Panc1 (cell line): ENCODE results near the gene ZBTB7B. TPM values are rescaled to one million over a fixed set of nuclear protein-coding genes. Genes with fewer than 3 reads are reported as not detected.

ENCODE experiments used
- ATAC-seq: fragments of 200-7000 bp; cut with Tn5 transposase; 2 replicates; pipeline ENCODE4 v1.9.1; 2020; ENCODE audit warnings: mild to moderate bottlenecking, moderate library complexity
- BruUV-seq: library from RNA; stranded (reverse); fragments of 400-500 nt; replicated peaks from 2 replicates; lab custom pipeline; 2021; lab: Mats Ljungman, UMichigan
- CTCF ChIA-PET: fragments of 300-600 bp; sonication (Branson Sonifier 250); formaldehyde crosslinking; loops from one replicate; lab custom pipeline; 2022; ENCODE audit warnings: antibody characterized with exemption; lab: Charles Lee
- POLR2A ChIA-PET: fragments of 300-600 bp; sonication (Branson Sonifier 250); formaldehyde crosslinking; loops from one replicate; lab custom pipeline; 2022; ENCODE audit warnings: antibody characterized with exemption; lab: Charles Lee
- DNase-seq: peaks from one replicate; pipeline ENCODE4 v3.0.0-alpha.2; 2010; ENCODE audit warnings: low read depth, low spot score
- H3K27ac ChIP-seq: 2 replicates; pipeline ENCODE4 v1.5.1; 2011; ENCODE audit warnings: mild to moderate bottlenecking, low read length, inconsistent platforms
- H3K27me3 ChIP-seq: fragments of 200-500 bp; sonication (Bioruptor generic); 2 replicates; pipeline ENCODE4 v1.6.0; 2014; ENCODE audit warnings: low read length, inconsistent platforms; ENCODE audit not compliant: control insufficient read depth, insufficient read depth
- H3K36me3 ChIP-seq: fragments of 200-500 bp; sonication (Bioruptor generic); 2 replicates; pipeline ENCODE4 v1.5.1; 2014; ENCODE audit warnings: inconsistent platforms, mild to moderate bottlenecking, low read length, moderate library complexity; ENCODE audit not compliant: control insufficient read depth, insufficient read depth
- H3K4me1 ChIP-seq: 2 replicates; pipeline ENCODE4 v1.5.1; 2011; ENCODE audit warnings: inconsistent platforms, mild to moderate bottlenecking, low read length, moderate library complexity; ENCODE audit not compliant: control insufficient read depth, insufficient read depth
- H3K4me3 ChIP-seq, 2 experiments: 2 replicates each; pipeline ENCODE4 v1.5.1; 2011 to 2012; ENCODE audit warnings: low read depth in 2 of 2, low read length in 2 of 2, mild to moderate bottlenecking in 2 of 2, inconsistent platforms in 1 of 2, moderate library complexity in 1 of 2
- H3K9me3 ChIP-seq: fragments of 200-500 bp; sonication (Bioruptor generic); 2 replicates; pipeline ENCODE4 v1.5.1; 2014; ENCODE audit warnings: low read depth, mild to moderate bottlenecking, inconsistent platforms, low read length, moderate library complexity; ENCODE audit not compliant: control insufficient read depth, insufficient read depth
- CTCF ChIP-seq: fragments of 450-650 bp; IDR thresholded peaks from 2 replicates; pipeline ENCODE4 v1.5.1; 2017; ENCODE audit warnings: mild to moderate bottlenecking
- POLR2AphosphoS5 ChIP-seq: IDR thresholded peaks from 2 replicates; pipeline ENCODE4 v1.6.1; 2012; ENCODE audit warnings: mild to moderate bottlenecking, low read depth, low read length, moderate library complexity
- SIN3A ChIP-seq: IDR thresholded peaks from 2 replicates; pipeline ENCODE4 v1.6.1; 2012; ENCODE audit warnings: low read depth, mild to moderate bottlenecking, low read length, moderate library complexity, borderline replicate concordance; ENCODE audit not compliant: insufficient read depth
- TCF7L2 ChIP-seq: IDR thresholded peaks from 2 replicates; pipeline ENCODE4 v1.6.1; 2011; ENCODE audit warnings: mild to moderate bottlenecking, low read depth, low read length, inconsistent platforms
- in situ Hi-C: cut with HindIII; loops from 2 replicates; pipeline ENCODE4 v1.10.0; 2016; ENCODE audit warnings: low sequenced_read_pairs, low pct_unique_long_range_greater_than_20kb
- intact Hi-C: fragments of 100-400 bp; cut with micrococcal nuclease; formaldehyde crosslinking; loops from one replicate; pipeline ENCODE4 v1.10.0; 2022; ENCODE audit not compliant: unreplicated experiment
- total RNA-seq: library from RNA; stranded (reverse); gene quantifications from one replicate; pipeline ENCODE4 v1.2.1, GENCODE V29; 2021; ENCODE audit not compliant: unreplicated experiment
- TF ChIP-seq, protein P1 (sequence below), 2 experiments: IDR thresholded peaks; 2 replicates each; pipeline ENCODE4 v1.6.1; 2011 to 2012; ENCODE audit warnings: low read depth in 2 of 2, control low read depth in 1 of 2, low read length in 1 of 2, mild to moderate bottlenecking in 1 of 2, moderate library complexity in 1 of 2; ENCODE audit not compliant: insufficient read depth in 1 of 2

Gene ZBTB7B
- total RNA-seq, 1 experiment from 2014 or later, result 55.8 TPM

GRCh38 chr1:155042789-155043188 is 40.2 kb downstream of the ZBTB7B start:
- BruUV-seq, result no TSS peak
- ChIA-PET CTCF (interaction anchor here (0.8 kb wide), 1 partner anchor 42 kb away, joined by 5 read pairs; no protein-coding TSS in a partner anchor), POLR2A (interaction anchor here (0.5 kb wide), 1 partner anchor 539 kb away, joined by 4 read pairs; no protein-coding TSS in a partner anchor)
- no peak for DNase-seq
- H3K27me3 ChIP-seq, result no peaks in the 10 kb centered on the region
- H3K36me3 ChIP-seq, result no peaks in the 10 kb centered on the region
- ATAC-seq, result no peak
- no peaks in the 10 kb centered on the region for H3K9me3 ChIP-seq
- no peaks in the 10 kb centered on the region for H3K4me1 ChIP-seq
- in situ Hi-C loops (no loop called here), intact Hi-C loops (no loop called here)
- TF ChIP-seq, protein P1, sequence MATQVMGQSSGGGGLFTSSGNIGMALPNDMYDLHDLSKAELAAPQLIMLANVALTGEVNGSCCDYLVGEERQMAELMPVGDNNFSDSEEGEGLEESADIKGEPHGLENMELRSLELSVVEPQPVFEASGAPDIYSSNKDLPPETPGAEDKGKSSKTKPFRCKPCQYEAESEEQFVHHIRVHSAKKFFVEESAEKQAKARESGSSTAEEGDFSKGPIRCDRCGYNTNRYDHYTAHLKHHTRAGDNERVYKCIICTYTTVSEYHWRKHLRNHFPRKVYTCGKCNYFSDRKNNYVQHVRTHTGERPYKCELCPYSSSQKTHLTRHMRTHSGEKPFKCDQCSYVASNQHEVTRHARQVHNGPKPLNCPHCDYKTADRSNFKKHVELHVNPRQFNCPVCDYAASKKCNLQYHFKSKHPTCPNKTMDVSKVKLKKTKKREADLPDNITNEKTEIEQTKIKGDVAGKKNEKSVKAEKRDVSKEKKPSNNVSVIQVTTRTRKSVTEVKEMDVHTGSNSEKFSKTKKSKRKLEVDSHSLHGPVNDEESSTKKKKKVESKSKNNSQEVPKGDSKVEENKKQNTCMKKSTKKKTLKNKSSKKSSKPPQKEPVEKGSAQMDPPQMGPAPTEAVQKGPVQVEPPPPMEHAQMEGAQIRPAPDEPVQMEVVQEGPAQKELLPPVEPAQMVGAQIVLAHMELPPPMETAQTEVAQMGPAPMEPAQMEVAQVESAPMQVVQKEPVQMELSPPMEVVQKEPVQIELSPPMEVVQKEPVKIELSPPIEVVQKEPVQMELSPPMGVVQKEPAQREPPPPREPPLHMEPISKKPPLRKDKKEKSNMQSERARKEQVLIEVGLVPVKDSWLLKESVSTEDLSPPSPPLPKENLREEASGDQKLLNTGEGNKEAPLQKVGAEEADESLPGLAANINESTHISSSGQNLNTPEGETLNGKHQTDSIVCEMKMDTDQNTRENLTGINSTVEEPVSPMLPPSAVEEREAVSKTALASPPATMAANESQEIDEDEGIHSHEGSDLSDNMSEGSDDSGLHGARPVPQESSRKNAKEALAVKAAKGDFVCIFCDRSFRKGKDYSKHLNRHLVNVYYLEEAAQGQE (IDR thresholded peaks at IDR 0.05; ENCODE audit: insufficient read depth in 1 of 2, low read depth in 2 of 2, low read length in 1 of 2), result no peak
- TF ChIP-seq POLR2AphosphoS5 (no peak), TCF7L2 (no peak), CTCF (no peak), SIN3A (no peak)
- H3K27ac ChIP-seq, result no peak overlapping the region
- H3K4me3 ChIP-seq, result no peak overlapping the region

DNA sequence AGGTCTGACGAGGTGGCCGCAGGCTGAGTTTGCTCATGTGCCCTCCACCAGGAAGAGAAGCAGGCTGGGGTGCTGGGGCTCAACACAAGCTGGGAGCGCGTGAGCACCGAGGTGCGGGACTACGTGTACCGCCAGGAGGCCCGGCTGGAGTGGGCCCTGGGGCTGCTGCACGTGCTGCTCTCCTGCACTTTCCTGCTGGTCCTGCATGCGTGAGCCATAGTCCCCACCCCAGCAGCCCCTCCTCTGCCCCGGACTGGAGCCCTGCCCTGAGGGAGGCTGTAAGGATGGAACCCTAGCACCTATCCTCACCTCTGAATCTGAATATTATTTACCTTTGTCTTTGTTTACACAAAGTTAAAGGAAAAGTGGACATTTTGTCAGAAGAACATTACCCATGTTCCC is 40.7 kb downstream of the ZBTB7B start:
- ATAC-seq (no peak), DNase-seq (no peak)
- CTCF ChIA-PET, result interaction anchor here (0.6 to 0.8 kb wide), 2 partner anchors 42 to 462 kb away, joined by 3 to 5 read pairs; no protein-coding TSS in a partner anchor
- no peaks in the 10 kb centered on the region for H3K9me3 ChIP-seq
- no peaks in the 10 kb centered on the region for H3K27me3 ChIP-seq
- no peak overlapping the region for H3K27ac ChIP-seq
- in situ Hi-C loops (no loop called here), intact Hi-C loops (no loop called here)
- no peak overlapping the region for H3K4me3 ChIP-seq
- no peak for TF ChIP-seq TCF7L2
- TF ChIP-seq CTCF, result no peak
- TF ChIP-seq, protein P1 (IDR thresholded peaks at IDR 0.05; ENCODE audit: insufficient read depth in 1 of 2, low read depth in 2 of 2, low read length in 1 of 2), result no peak
- TF ChIP-seq POLR2AphosphoS5, result no peak
- no peak for TF ChIP-seq SIN3A
- no peaks in the 10 kb centered on the region for H3K4me1 ChIP-seq
- BruUV-seq, result no TSS peak
- H3K36me3 ChIP-seq, result no peaks in the 10 kb centered on the region
- POLR2A ChIA-PET, result interaction anchor here (0.6 kb wide), 1 partner anchor 41 kb away, joined by 3 read pairs; the partner anchor contains the start of gene ZBTB7B
